ENCODE measurements around the gene C11orf68. TPM values are rescaled to one million over a fixed set of nuclear protein-coding genes. Genes with fewer than 3 reads are reported as not detected.

The C11orf68 gene
- total and polyA plus RNA-seq, 4 donors: 17.9 to 38.8 (median 28.8) TPM

DNA sequence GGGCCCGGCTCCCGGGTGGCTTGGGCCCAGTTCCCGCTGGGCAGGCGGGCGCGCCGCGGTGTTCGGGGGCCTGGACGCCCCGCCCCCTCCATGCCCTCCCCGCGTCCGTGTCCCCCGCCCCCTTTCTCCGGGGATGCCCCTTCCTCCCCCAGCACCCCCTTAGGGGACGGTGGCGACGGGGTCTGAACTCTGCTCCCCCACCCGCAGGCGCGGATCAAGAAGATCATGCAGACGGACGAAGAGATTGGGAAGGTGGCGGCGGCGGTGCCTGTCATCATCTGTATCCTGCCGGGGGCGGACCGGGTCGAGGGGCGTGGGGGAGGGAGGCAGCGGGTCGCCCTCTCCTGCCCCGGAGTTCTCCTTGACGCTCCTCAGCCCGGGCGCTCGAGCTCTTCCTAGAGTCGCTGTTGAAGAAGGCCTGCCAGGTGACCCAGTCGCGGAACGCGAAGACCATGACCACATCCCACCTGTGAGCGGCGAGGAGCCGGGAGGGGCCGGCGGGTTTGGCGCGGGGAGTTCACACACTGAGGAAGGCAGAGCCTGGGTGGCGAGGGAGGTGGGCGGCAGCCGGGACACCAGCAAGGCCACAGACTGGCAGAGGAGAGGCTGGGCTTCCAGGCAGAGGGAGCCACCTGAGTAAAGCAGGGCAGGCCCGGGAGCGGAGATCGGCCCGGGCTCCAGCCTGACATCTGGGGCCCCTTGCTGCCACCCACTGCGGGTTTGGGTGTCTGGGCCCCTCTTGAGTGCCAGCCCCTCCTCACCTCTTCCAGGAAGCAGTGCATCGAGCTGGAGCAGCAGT, 910 bp upstream of the C11orf68 start:
- peak in 1 of 3 donors; percentile 40 for DNase-seq
- peak overlapping the region; percentile 77 for H3K4me3 ChIP-seq
- H3K27ac ChIP-seq (ENCODE audit: low read depth in 1 of 2, low read length in 1 of 2): peak overlapping the region; percentile 78 to 82
- no peaks in the 10 kb centered on the region for H3K27me3 ChIP-seq (ENCODE audit: control insufficient read depth in 3 of 3, insufficient read depth in 3 of 3, low read length in 2 of 3)
- peak overlapping the region; percentile 37 to 42 for H3K9ac ChIP-seq (ENCODE audit: insufficient read depth in 1 of 2, low read length in 2 of 2)
- peaks cover 9 to 39% (median 18%) of the 10 kb centered on the region in 5 donors for H3K4me1 ChIP-seq (ENCODE audit: control insufficient read depth in 5 of 5, insufficient read depth in 5 of 5, low read length in 5 of 5)
- ATAC-seq (ENCODE audit: insufficient read depth, low FRiP score): peak; percentile 3
- TF ChIP-seq, protein P1, sequence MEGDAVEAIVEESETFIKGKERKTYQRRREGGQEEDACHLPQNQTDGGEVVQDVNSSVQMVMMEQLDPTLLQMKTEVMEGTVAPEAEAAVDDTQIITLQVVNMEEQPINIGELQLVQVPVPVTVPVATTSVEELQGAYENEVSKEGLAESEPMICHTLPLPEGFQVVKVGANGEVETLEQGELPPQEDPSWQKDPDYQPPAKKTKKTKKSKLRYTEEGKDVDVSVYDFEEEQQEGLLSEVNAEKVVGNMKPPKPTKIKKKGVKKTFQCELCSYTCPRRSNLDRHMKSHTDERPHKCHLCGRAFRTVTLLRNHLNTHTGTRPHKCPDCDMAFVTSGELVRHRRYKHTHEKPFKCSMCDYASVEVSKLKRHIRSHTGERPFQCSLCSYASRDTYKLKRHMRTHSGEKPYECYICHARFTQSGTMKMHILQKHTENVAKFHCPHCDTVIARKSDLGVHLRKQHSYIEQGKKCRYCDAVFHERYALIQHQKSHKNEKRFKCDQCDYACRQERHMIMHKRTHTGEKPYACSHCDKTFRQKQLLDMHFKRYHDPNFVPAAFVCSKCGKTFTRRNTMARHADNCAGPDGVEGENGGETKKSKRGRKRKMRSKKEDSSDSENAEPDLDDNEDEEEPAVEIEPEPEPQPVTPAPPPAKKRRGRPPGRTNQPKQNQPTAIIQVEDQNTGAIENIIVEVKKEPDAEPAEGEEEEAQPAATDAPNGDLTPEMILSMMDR (IDR thresholded peaks at IDR 0.05; ENCODE audit: control extremely low read depth, extremely low read depth): no peak
- H3K9me3 ChIP-seq (ENCODE audit: control insufficient read depth in 4 of 4, insufficient read depth in 3 of 4, low read length in 3 of 4): no peaks in the 10 kb centered on the region
- H3K36me3 ChIP-seq (ENCODE audit: control insufficient read depth in 4 of 4, insufficient read depth in 4 of 4, low read length in 4 of 4): peaks cover 0 to 33% (median 14%) of the 10 kb centered on the region in 4 donors
- 1% methylated on average over 48 to 60 of the region's 60 CpGs for WGBS, 2 donors

DNA sequence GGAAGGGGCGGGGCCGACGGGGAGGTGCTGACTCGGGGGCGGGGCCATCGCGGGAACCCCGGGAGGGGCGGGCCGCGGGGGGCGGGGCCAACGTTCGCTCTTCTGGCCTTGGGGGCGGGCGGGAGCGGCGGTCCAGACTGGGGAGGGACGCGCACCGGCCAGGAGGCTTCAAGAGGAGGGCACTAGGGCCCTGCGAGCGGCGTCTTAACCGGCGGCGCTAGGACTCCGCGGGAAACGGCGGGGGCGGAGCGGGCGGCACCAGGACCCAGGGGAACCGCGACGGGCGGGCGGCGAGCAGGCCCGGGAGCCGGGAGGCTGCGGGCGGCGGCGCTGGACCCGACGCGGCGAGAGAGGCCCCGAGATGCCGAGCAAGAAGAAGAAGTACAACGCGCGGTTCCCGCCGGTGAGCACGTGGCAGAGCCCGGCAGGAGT, 295 bp upstream of the C11orf68 start, which contains the start of gene DRAP1:
Gene DRAP1, plus strand, starts transcription at position 286 of the 432 bp plus-strand sequence. Its CDS starts 76 bp downstream, at position 362.
- H3K4me1 ChIP-seq (ENCODE audit: control insufficient read depth in 5 of 5, insufficient read depth in 5 of 5, low read length in 5 of 5): peaks cover 9 to 41% (median 18%) of the 10 kb centered on the region in 5 donors
- H3K27me3 ChIP-seq (ENCODE audit: control insufficient read depth in 3 of 3, insufficient read depth in 3 of 3, low read length in 2 of 3): no peaks in the 10 kb centered on the region
- peak within 1 kb of the TSS; percentile 90 to 95 for H3K27ac ChIP-seq (ENCODE audit: low read depth in 1 of 2, low read length in 1 of 2)
- H3K9ac ChIP-seq (ENCODE audit: insufficient read depth in 1 of 2, low read length in 2 of 2): peak within 1 kb of the TSS; percentile 74 to 96
- H3K4me3 ChIP-seq: peak within 1 kb of the TSS; percentile 93
- ATAC-seq (ENCODE audit: insufficient read depth, low FRiP score) (peak; percentile 92), DNase-seq (peak; percentile 98 to 100 (median 99))
- TF ChIP-seq, protein P1 (IDR thresholded peaks at IDR 0.05; ENCODE audit: control extremely low read depth, extremely low read depth): peak; percentile 19
- H3K36me3 ChIP-seq (ENCODE audit: control insufficient read depth in 4 of 4, insufficient read depth in 4 of 4, low read length in 4 of 4): peaks cover 0 to 31% (median 13%) of the 10 kb centered on the region in 4 donors
- 1% methylated on average over 31 to 59 of the region's 59 CpGs for WGBS, 2 donors
- no peaks in the 10 kb centered on the region for H3K9me3 ChIP-seq (ENCODE audit: control insufficient read depth in 4 of 4, insufficient read depth in 3 of 4, low read length in 3 of 4)

DNA sequence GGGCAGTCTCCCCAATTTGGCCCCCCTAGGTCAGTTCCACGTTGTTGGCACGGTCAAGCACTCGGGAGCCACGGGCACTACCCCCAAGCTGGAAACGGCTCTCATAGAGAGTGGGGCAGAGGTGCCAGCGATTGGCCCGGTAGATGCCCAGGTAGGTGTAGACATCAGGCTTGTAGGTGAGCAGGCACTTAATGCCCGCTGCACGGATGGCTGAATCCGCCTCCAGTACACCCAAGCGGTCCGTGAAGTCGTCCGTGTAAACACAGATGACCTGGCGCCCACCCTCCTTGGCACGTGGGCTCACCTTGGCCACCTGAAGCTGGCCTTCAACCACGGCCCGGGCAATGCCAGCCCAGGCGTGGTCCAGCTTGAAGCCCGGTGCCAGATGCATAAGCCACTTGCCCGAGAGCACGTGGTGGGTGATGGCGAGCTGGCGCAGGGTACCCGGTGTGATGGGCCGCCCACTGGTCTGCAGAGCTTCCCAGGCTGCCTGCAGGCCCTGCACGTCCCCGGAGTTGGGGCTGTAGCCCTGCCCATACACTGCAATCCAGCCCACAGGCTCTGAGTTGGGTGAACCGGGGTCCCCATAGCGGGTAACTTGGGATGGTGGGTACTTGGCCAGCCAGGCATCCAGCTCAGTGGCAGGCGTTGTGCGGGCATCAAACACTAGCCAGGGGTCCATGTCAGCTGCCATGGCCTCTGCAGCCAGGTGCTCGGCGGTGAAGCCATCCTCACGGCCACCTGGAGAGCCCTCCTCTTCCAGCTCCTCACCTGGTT, 1.2 kb downstream of the C11orf68 start:
- DNase-seq (no peak), ATAC-seq (ENCODE audit: insufficient read depth, low FRiP score) (no peak)
- Histone ChIP-seq H3K27ac (ENCODE audit: low read depth in 1 of 2, low read length in 1 of 2) (peak overlapping the region; percentile 90 to 95), H3K4me3 (peak overlapping the region; percentile 93), H3K4me1 (ENCODE audit: control insufficient read depth in 5 of 5, insufficient read depth in 5 of 5, low read length in 5 of 5) (peaks cover 9 to 41% (median 18%) of the 10 kb centered on the region in 5 donors), H3K27me3 (ENCODE audit: control insufficient read depth in 3 of 3, insufficient read depth in 3 of 3, low read length in 2 of 3) (no peaks in the 10 kb centered on the region), H3K36me3 (ENCODE audit: control insufficient read depth in 4 of 4, insufficient read depth in 4 of 4, low read length in 4 of 4) (peaks cover 0 to 23% (median 9%) of the 10 kb centered on the region in 4 donors), H3K9me3 (ENCODE audit: control insufficient read depth in 4 of 4, insufficient read depth in 3 of 4, low read length in 3 of 4) (no peaks in the 10 kb centered on the region), H3K9ac (ENCODE audit: insufficient read depth in 1 of 2, low read length in 2 of 2) (peak overlapping the region in 1 of 2 donors; percentile 96)
- 84 to 90% methylated on average over 35 of the region's 35 CpGs for WGBS, 2 donors
- TF ChIP-seq, protein P1 (IDR thresholded peaks at IDR 0.05; ENCODE audit: control extremely low read depth, extremely low read depth): no peak
